CD4-positive, alpha-beta T cell (primary cell): ENCODE results near the gene TBP. TPM values are rescaled to one million over a fixed set of nuclear protein-coding genes. Genes with fewer than 3 reads are reported as not detected.

Source experiments
- ATAC-seq: fragments of 200-7000 bp; cut with Tn5 transposase; one replicate; pipeline ENCODE4 v1.10.0; 2022; ENCODE audit warnings: mild to moderate bottlenecking; ENCODE audit not compliant: poor library complexity
- CTCF ChIA-PET: fragments of 350-600 bp; sonication (Branson Sonifier 250); formaldehyde crosslinking; loops from one replicate; lab custom pipeline; 2021; ENCODE audit warnings: antibody characterized with exemption, inconsistent platforms; lab: Charles Lee
- POLR2A ChIA-PET: fragments of 350-600 bp; sonication (Branson Sonifier 250); formaldehyde crosslinking; loops from one replicate; lab custom pipeline; 2021; ENCODE audit warnings: antibody characterized with exemption, inconsistent platforms; lab: Charles Lee
- DNase-seq, 14 experiments: peaks; one replicate each; pipeline ENCODE4 v3.0.0-alpha.2; 2013 to 2020; ENCODE audit warnings: mixed read lengths in 2 of 14
- H3K27ac ChIP-seq, 2 donors: one replicate each; pipeline versions ENCODE4 v1.5.1 to v1.7.0; 2013; ENCODE audit warnings: low read length in 2 of 2, low read depth in 1 of 2, mild to moderate bottlenecking in 1 of 2
- H3K27me3 ChIP-seq, 2 experiments: 1 replicate in 1 of 2; 2 replicates in 1 of 2; pipeline versions ENCODE4 v1.6.1 to v1.7.0; 2013; ENCODE audit warnings: low read length in 2 of 2, control low read depth in 1 of 2, mild to moderate bottlenecking in 1 of 2, moderate library complexity in 1 of 2; ENCODE audit not compliant: insufficient read depth in 2 of 2, control insufficient read depth in 1 of 2
- H3K36me3 ChIP-seq: one replicate; pipeline ENCODE4 v1.6.1; 2013; ENCODE audit warnings: low read length, control low read depth; ENCODE audit not compliant: insufficient read depth
- H3K4me1 ChIP-seq: one replicate; pipeline ENCODE4 v1.6.1; 2013; ENCODE audit warnings: low read length, control low read depth; ENCODE audit not compliant: insufficient read depth
- H3K4me3 ChIP-seq: one replicate; pipeline ENCODE4 v1.5.1; 2013; ENCODE audit warnings: mild to moderate bottlenecking, low read length, moderate library complexity
- H3K9me3 ChIP-seq, 2 experiments: 1 replicate in 1 of 2; 2 replicates in 1 of 2; pipeline versions ENCODE4 v1.6.1 to v1.7.0; 2013; ENCODE audit warnings: low read length in 2 of 2, mild to moderate bottlenecking in 2 of 2, control low read depth in 1 of 2, moderate library complexity in 1 of 2; ENCODE audit not compliant: control insufficient read depth in 1 of 2, insufficient read depth in 1 of 2
- H3K27ac Mint-ChIP-seq: one replicate; pipeline ENCODE4 v1.8.0; 2020; ENCODE audit warnings: mixed read lengths
- H3K27me3 Mint-ChIP-seq: one replicate; pipeline ENCODE4 v1.8.0; 2021; ENCODE audit warnings: mixed read lengths
- H3K36me3 Mint-ChIP-seq: one replicate; pipeline ENCODE4 v1.8.0; 2021; ENCODE audit warnings: low read depth, mixed read lengths
- H3K4me1 Mint-ChIP-seq: one replicate; pipeline ENCODE4 v1.8.0; 2021; ENCODE audit warnings: low read depth, mixed read lengths
- H3K4me3 Mint-ChIP-seq: one replicate; pipeline ENCODE4 v1.8.0; 2020; ENCODE audit warnings: mild to moderate bottlenecking, mixed read lengths
- H3K9me3 Mint-ChIP-seq: one replicate; pipeline ENCODE4 v1.8.0; 2020; ENCODE audit warnings: mixed read lengths
- CTCF ChIP-seq: fragments of 200-600 bp; IDR thresholded peaks from one replicate; pipeline ENCODE4 v1.8.0; 2022; ENCODE audit warnings: antibody characterized with exemption, mild to moderate bottlenecking
- intact Hi-C, 2 experiments: fragments of 100-400 bp; cut with DNase I in 1 of 2; cut with micrococcal nuclease in 1 of 2; formaldehyde crosslinking; loops; one replicate each; pipeline versions ENCODE4 v1.15.1 to v1.9.0; 2023 to 2025; cut with DNase I, micrococcal nuclease
- total RNA-seq, 174 experiments: library from RNA in 2 of 174; stranded (reverse) in 2 of 174; gene quantifications; one replicate each; pipeline ENCODE4 v1.2.3 and lab custom pipeline; 2021 to 2026

Gene TBP
- total RNA-seq, 2 experiments from 2014 or later = 12.6 to 14.1 TPM

GRCh38 chr6:170542031-170542719, 12.0 kb upstream of the TBP start:
- H3K4me3 ChIP-seq = no peak overlapping the region
- H3K4me1 ChIP-seq = no peaks in the 10 kb centered on the region
- no peaks in the 10 kb centered on the region for H3K9me3 ChIP-seq
- no peaks in the 10 kb centered on the region for H3K9me3 Mint-ChIP-seq
- intact Hi-C loops = no loop called here
- H3K4me1 Mint-ChIP-seq = peaks cover 19% of the 10 kb centered on the region
- no peaks in the 10 kb centered on the region for H3K27me3 ChIP-seq
- peak overlapping the region; percentile 34 for H3K27ac Mint-ChIP-seq
- ATAC-seq (no peak), DNase-seq (no peak)
- no peak for TF ChIP-seq CTCF
- no peaks in the 10 kb centered on the region for H3K27me3 Mint-ChIP-seq
- ChIA-PET CTCF (interaction anchor here (0.9 to 1.1 kb wide), 2 partner anchors 10 to 16 kb away, joined by 3 read pairs; no protein-coding TSS in a partner anchor), POLR2A (interaction anchor here (5.0 kb wide), 1 partner anchor 11 kb away, joined by 23 read pairs; the partner anchor contains the start of genes PSMB1 and TBP)
- H3K36me3 Mint-ChIP-seq = peaks cover 100% of the 10 kb centered on the region
- H3K27ac ChIP-seq = no peak overlapping the region
- peaks cover 95% of the 10 kb centered on the region for H3K36me3 ChIP-seq
- H3K4me3 Mint-ChIP-seq = no peak overlapping the region

- H3K27me3 Mint-ChIP-seq = no peaks in the 10 kb centered on the region
- POLR2A ChIA-PET = no interaction called here
- CTCF ChIA-PET = no interaction called here
These were observed 8.8 kb upstream of the TBP start for GRCh38 chr6:170545405-170545804.

More at GRCh38 chr6:170545405-170545804, 8.8 kb upstream of the TBP start:
- intact Hi-C loops = no loop called here
- peaks cover 47% of the 10 kb centered on the region for H3K4me1 Mint-ChIP-seq
- ATAC-seq (no peak), DNase-seq (no peak)
- Histone ChIP-seq H3K27ac (no peak overlapping the region), H3K27me3 (no peaks in the 10 kb centered on the region), H3K36me3 (peaks cover 94% of the 10 kb centered on the region), H3K4me3 (no peak overlapping the region), H3K4me1 (peaks cover 3% of the 10 kb centered on the region), H3K9me3 (no peaks in the 10 kb centered on the region)
- H3K9me3 Mint-ChIP-seq = no peaks in the 10 kb centered on the region
- no peak overlapping the region for H3K4me3 Mint-ChIP-seq
- peaks cover 100% of the 10 kb centered on the region for H3K36me3 Mint-ChIP-seq
- TF ChIP-seq CTCF = no peak
- no peak overlapping the region for H3K27ac Mint-ChIP-seq
